Measurements from ENCODE around the gene CADPS. TPM values are rescaled to one million over a fixed set of nuclear protein-coding genes. Genes with fewer than 3 reads are reported as not detected.

CADPS gene
- total and polyA plus RNA-seq, 7 donors = 1.6 to 12.5 (median 6.2) TPM; not detected in 1

GRCh38 chr3:62538691-62539356, 336.4 kb downstream of the CADPS start:
- WGBS, 2 donors = 20 to 43% methylated on average over 4 of the region's 4 CpGs
- intact Hi-C loops (cut with DNase I) = no loop called here
- Histone ChIP-seq H3K4me3 (no peak overlapping the region), H3K27me3 (no peaks in the 10 kb centered on the region), H3K9me3 (no peaks in the 10 kb centered on the region), H3K36me3 (no peaks in the 10 kb centered on the region), H3K4me1 (no peaks in the 10 kb centered on the region), H3K27ac (no peak overlapping the region)
- DNase-seq = no peak
- TF ChIP-seq EP300 (IDR thresholded peaks at IDR 0.05) = no peak
- no peak for TF ChIP-seq POLR2A (IDR thresholded peaks at IDR 0.05)

- TF ChIP-seq POLR2A (IDR thresholded peaks at IDR 0.05) (no peak), EP300 (IDR thresholded peaks at IDR 0.05) (no peak), CTCF (IDR thresholded peaks at IDR 0.05) (no peak), POLR2AphosphoS5 (IDR thresholded peaks at IDR 0.05) (no peak)
- Histone ChIP-seq H3K4me1 (no peaks in the 10 kb centered on the region), H3K4me3 (no peak overlapping the region), H3K27me3 (no peaks in the 10 kb centered on the region), H3K27ac (no peak overlapping the region), H3K9me3 (no peaks in the 10 kb centered on the region), H3K36me3 (no peaks in the 10 kb centered on the region)
- intact Hi-C loops (cut with DNase I) = no loop called here
- WGBS, 2 donors = 88 to 89% methylated on average over 7 of the region's 7 CpGs
- DNase-seq = no peak
These were observed 340.9 kb downstream of the CADPS start for GRCh38 chr3:62534326-62534725.

GRCh38 chr3:62532796-62533195, 342.4 kb downstream of the CADPS start:
- no peak for TF ChIP-seq EP300 (IDR thresholded peaks at IDR 0.05)
- TF ChIP-seq POLR2AphosphoS5 (IDR thresholded peaks at IDR 0.05) = no peak
- TF ChIP-seq CTCF (IDR thresholded peaks at IDR 0.05) = no peak
- no peak for TF ChIP-seq POLR2A (IDR thresholded peaks at IDR 0.05)
- intact Hi-C loops (cut with DNase I) = no loop called here
- no peak overlapping the region for H3K27ac ChIP-seq
- H3K9me3 ChIP-seq = no peaks in the 10 kb centered on the region
- no peaks in the 10 kb centered on the region for H3K4me1 ChIP-seq
- DNase-seq = no peak
- H3K36me3 ChIP-seq = no peaks in the 10 kb centered on the region
- no peak overlapping the region for H3K4me3 ChIP-seq
- 90 to 93% methylated on average over 9 of the region's 9 CpGs for WGBS, 2 donors
- H3K27me3 ChIP-seq = no peaks in the 10 kb centered on the region

GRCh38 chr3:62531981-62532380, 343.2 kb downstream of the CADPS start:
- no peak for TF ChIP-seq POLR2A (IDR thresholded peaks at IDR 0.05)
- no peak for TF ChIP-seq EP300 (IDR thresholded peaks at IDR 0.05)
- TF ChIP-seq POLR2AphosphoS5 (IDR thresholded peaks at IDR 0.05) = no peak
- no peak for TF ChIP-seq CTCF (IDR thresholded peaks at IDR 0.05)
- no peak overlapping the region for H3K27ac ChIP-seq
- H3K27me3 ChIP-seq = no peaks in the 10 kb centered on the region
- DNase-seq = no peak
- H3K36me3 ChIP-seq = no peaks in the 10 kb centered on the region
- H3K4me3 ChIP-seq = no peak overlapping the region
- H3K9me3 ChIP-seq = no peaks in the 10 kb centered on the region
- intact Hi-C loops (cut with DNase I) = no loop called here
- no peaks in the 10 kb centered on the region for H3K4me1 ChIP-seq

- intact Hi-C loops (cut with DNase I) = no loop called here
- TF ChIP-seq CTCF (IDR thresholded peaks at IDR 0.05) = no peak
- TF ChIP-seq POLR2A (IDR thresholded peaks at IDR 0.05) = no peak
- TF ChIP-seq POLR2AphosphoS5 (IDR thresholded peaks at IDR 0.05) = no peak
- no peak for TF ChIP-seq EP300 (IDR thresholded peaks at IDR 0.05)
- no peaks in the 10 kb centered on the region for H3K27me3 ChIP-seq
- no peaks in the 10 kb centered on the region for H3K4me1 ChIP-seq
- H3K9me3 ChIP-seq = no peaks in the 10 kb centered on the region
- H3K4me3 ChIP-seq = no peak overlapping the region
- WGBS, 2 donors = 39 to 42% methylated on average over 2 of the region's 2 CpGs
- no peaks in the 10 kb centered on the region for H3K36me3 ChIP-seq
- H3K27ac ChIP-seq = no peak overlapping the region
- no peak for DNase-seq
These were observed 343.7 kb downstream of the CADPS start for GRCh38 chr3:62531493-62531892.

Measured in sigmoid colon (tissue), 7 donors.